ENCODE results near the gene CHID1.

CHID1 gene

DNA sequence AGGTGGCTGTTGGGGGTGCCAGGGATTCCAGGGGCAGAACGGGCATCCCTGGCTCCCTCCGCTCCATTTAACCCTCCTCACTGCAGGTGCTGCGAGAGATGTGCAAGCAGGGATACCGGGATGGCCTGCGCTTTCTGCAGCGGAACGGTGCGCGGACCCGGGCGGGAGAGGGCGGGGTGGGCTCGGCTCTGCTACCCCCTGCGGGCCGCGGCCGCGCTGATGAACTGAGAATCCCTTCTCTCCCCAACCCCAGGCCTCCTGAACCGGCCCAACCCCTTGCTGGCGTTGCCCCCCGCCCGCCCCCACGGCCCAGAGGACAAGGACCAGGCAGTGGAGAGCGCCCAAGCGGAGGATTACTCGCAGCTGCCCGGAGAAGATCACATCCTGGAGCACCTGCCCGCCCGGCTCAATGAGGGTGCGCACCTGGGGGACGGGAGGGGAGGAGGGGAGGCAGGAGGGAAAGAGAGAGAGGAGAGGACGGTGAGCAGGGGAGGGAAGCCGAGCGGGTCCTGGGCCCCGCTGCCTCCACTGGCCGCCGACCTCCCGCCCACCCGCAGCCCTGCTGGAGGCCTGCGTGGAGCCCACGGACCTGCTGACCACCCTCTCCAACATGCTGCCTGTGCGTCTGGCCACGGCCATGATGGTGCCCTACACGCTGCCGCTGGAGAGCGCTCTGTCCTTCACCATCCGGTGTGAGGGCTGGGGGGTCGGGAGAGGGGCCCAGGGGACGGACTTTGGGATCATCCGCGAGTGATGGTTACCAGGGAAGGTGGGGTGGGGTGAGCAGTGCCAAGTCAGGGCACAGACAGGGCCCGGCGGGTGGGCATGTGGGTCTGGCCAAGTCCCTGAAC, 86.9 kb downstream of the CHID1 start:
- DNase-seq (ENCODE audit: low spot score): no peak

DNA sequence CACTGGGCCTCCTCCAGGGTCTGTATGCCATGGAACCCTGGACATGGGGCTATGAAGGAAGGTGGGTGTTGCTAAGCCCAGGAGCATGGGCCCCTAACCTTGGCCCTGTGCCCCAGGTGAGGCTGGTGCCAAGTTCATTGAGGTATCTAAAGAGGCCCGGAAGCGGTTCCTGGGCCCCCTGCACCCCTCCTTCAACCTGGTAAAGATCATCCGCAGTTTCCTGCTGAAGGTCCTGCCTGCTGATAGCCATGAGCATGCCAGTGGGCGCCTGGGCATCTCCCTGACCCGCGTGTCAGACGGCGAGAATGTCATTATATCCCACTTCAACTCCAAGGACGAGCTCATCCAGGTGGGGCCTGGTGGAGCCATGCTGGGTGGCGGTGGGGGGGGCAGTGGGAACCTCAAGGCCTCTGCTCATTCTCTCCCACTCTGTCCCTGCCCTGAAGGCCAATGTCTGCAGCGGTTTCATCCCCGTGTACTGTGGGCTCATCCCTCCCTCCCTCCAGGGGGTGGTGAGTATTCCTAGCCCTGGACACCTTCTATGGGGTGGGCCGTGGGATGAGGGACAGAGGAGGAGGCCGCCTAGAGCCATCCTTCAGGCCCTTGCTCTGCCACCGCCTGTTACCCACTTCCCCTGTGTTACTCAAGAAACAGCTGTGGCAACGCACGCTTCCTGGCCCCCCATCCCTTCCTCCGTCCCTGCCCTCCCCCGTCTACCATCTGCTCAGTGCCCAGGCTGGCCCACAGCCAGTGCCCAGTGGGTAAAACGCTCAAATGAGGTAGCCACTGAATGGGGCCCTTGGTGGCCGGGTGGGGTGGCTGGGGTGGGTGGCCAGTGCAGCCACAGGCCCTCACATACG, 88.9 kb downstream of the CHID1 start:
- no peak for DNase-seq (ENCODE audit: low spot score)

DNA sequence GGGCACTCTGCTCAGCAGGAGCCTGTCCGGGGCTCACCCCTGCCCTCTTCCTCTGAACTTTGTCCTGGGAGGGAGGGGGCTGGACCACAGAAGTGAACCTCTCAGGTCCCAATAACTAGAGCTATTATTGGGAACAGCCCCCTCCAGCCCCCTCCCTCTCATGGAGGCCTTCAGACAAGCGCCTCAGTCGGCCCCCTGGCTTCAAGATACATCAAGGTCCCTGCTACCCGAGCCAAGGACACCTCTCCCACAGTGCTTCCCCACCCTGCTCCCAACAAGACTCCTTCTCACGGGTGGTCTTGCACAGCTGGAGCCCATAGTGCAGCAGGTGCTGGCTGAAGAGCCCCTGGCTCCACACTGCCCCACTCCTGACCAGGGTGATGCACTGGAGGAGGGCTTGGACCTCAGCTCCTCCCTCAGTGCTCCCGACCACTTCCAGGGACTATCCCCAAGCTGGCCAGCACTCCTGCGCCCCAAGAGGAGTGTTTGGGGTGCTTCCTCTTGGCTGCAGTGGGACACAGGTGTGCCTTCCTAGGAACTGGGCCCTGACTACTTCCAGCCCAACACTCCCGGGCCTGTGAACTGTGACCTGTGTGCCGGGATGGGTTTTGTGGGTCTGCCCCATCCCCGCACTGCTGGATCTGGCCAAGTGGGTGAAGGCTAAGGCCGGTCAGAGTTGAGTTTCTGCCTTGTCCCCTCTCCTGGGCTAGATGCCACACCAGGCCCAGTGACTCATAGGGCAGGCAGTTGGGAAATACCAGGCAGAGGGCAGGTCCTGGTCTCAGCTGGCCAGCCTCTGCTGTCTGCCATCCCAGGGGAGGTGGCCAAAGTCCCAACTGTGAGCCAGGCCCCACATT, 89.7 kb downstream of the CHID1 start:
- DNase-seq (ENCODE audit: low spot score): no peak

DNA sequence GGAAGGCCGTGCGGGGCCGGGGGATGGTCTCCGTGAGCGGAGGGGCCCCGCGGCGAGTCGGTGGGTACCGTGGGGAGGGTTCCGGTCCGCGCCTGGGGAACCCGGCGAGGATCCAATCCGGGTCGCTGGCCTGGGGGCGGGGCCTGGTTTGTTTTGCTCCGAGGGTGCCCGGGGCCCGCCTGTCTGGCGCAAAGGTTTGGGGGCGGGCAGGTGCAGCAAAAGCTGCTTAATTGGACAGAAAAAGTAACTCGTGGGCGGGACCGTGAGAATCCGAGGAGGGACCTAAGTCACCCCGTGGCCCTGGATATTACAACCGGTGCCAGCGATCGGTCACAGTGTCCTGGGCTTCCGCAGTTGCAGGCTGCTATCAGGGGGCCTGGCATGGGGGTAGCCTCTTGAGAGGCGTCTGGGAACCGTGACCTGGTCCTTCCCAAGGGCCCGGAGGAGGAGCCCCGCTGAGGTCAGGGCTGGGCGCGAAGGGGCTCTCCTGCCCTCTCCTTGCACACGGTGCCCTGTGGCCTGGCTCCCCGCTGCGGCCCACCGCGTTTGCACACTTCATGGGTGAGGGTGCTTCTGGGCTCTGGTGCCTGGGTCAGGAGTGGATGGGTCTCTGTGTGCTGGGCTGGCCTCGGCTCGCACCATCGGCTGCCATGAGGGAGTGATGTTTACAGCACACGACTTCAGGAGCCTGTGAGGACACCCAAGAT, 90.5 kb downstream of the CHID1 start:
- DNase-seq (ENCODE audit: low spot score): peak; percentile 61

DNA sequence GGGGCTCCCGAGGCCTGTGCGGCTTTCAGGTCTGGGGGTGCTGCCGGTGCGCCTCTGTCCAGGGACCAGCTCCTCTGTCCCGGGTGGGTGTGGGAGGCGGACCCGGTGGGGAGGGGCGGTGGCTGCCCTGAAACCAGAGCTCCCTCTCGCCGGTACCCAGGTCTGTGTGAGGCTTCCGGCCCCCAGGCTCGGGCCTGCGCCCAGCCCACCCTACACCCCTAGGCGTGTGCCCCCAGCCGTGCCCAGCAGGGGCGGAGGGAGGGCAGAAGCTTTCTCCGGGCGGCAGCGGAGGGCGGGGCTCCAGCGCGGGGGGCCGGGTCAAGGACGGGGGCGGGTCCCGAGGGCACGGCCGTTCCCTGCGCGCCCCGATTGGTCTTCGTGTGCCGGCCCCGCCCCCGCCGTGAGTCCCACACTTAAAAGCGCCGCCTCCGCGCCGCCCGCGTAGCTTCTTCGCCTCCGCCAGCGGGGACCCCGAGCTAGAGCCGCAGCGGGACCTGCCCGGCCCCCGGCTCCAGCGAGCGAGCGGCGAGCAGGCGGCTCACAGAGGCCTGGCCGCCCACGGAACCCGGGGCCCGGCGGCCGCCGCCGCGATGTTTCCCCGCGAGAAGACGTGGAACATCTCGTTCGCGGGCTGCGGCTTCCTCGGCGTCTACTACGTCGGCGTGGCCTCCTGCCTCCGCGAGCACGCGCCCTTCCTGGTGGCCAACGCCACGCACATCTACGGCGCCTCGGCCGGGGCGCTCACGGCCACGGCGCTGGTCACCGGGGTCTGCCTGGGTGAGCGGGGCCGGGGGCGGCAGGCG, 91.3 kb downstream of the CHID1 start:
- DNase-seq (ENCODE audit: low spot score): peak; percentile 90

DNA sequence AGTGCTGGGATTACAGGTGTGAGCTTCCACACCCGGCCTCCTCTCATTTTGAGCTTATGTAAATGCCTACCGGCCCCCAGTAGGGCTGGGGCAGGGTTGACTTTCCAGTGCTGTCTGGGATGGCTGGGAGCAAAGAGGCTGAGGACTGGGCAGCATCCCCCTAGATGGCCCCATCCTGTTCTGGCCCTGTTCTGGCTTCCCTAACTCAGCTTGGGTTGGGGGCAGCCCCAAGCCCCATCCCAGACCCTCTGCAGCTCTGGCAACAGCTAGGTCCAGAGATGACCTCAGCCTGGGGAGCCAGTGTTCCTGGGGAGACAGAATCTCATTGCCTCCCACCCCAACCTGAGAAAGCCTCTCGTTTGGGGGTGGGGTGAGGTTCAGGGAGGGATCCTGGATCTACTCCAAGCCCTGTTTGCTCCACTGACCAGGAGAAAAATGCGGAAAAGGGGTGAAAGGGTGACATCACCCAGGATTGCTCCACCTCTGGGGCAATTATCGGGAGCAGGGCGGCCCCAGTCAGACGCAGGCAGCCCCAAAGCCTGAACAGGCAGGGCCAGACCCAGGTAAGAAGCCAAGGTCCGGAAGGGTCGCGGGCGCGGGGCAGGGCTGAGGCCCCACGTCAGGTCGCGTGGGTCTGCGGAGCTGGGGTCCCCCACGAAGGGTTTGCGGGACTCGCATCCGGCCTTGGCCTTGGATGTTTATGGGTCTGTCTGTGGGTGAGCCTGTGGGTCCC, 92.0 kb downstream of the CHID1 start, which contains the start of gene PNPLA2:
PNPLA2 (plus strand) TSS at position 519 of the 733 bp plus-strand sequence. CDS start 805 bp downstream, outside the sequence.
- no peak for DNase-seq (ENCODE audit: low spot score)
